ENCODE measurements around the gene ZNF384.

Gene ZNF384

DNA sequence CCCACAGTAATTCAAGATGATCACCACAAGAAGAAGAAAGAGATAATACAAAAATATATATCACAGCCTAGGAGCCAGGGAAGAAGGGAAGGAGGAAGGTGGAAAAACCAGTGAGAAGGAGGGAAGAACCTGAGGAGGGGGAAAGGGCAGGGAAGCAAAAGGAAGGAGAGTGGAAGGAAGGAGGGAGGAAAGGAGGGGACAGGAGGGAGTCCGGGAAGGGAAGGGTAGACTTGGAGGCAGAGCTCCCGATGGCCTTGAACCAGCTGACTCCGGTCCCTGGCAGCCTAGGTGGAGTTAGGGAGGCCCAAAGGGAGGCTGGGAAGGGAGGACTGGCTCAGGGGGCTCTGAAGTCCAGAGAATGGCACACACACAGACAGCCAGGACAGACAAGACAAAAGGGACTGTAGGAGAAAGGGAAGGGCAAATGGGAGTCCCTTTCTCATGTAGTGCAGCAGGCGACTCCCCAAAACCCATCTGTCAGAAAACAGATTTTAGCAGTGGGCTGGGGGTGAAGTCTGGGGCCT is 4.7 kb upstream of the ZNF384 start:
- TF ChIP-seq SPI1 (IDR thresholded peaks at IDR 0.05; ENCODE audit: low read depth, low read length): no peak
- no peak for TF ChIP-seq POLR2A (IDR thresholded peaks at IDR 0.05; ENCODE audit: low read depth, low read length)
- DNase-seq (ENCODE audit: insufficient read length, low spot score) (no peak), FAIRE-seq (no peak)

DNA sequence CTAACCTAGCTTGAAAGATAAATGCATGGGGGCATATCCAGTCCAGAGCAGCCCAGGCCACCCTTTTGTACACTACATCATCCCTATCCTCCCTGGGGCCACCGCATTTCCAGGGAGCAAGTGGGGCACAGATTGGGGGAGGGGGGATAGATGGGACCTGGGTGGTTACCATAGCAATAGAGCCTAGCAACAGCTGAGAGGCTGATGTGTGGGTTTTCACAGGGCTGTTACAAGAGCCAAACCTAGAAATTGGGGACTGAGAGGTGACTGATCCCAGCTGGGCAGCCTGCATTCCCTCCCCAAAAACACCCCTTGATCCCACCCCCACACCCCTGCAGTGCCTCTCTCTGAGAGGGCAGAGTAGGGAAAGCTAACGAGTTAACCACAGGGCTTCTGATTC is 3.7 kb upstream of the ZNF384 start:
- FAIRE-seq (no peak), DNase-seq (ENCODE audit: insufficient read length, low spot score) (no peak)
- TF ChIP-seq TAF1 (IDR thresholded peaks at IDR 0.05; ENCODE audit: low read depth, low read length) (no peak), POU2F2 (IDR thresholded peaks at IDR 0.05; ENCODE audit: low read depth, low read length) (no peak), POLR2AphosphoS5 (IDR thresholded peaks at IDR 0.05; ENCODE audit: low read depth, low read length) (no peak), SPI1 (IDR thresholded peaks at IDR 0.05; ENCODE audit: low read depth, low read length) (no peak), PAX5 (IDR thresholded peaks at IDR 0.05; ENCODE audit: insufficient read depth, low read length, severe bottlenecking) (no peak)

DNA sequence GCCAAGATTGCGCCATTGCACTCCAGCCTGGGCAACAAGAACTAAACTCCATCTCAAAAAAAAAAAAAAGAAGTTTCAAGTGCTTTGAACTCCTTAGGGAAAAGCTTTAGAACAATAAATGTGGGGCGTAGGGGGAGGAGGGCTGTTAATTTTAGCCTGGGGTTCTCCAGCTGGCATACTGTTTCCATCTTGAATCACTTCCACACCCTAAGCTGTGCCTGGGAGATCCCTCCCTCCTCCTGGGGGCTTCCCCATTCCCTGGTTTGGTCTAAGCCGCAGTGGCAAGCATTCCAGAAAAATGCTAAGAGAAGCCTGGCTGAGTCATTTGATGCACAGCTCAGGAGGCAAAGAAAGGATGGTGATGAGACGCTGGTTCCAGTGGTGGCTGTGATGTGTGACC is 2.3 kb upstream of the ZNF384 start:
- DNase-seq (ENCODE audit: insufficient read length, low spot score): no peak
- TF ChIP-seq POU2F2 (IDR thresholded peaks at IDR 0.05; ENCODE audit: low read depth, low read length): no peak
- FAIRE-seq: no peak

DNA sequence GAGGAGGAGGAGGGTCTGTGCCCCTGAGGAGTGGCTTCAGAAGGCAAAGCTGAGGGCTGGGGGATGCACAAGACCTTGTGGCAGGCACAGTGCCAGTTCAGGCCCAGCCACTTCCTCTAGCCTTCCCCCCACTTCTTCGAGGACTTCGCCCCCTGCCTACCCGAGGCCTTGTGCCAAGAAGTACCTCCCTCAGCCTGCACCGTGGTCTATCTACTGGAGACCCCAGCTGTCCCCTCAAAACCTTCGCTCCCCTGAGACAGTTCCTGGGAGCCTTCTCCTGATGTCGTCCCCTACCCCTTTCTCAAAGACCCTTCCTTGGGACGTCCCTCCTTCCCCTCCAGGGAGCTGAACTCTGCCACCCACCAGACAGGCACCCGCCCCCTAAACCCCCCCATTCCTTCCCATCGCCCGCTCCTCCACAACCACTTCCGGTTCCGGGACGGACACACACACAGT is 604 bp downstream of the ZNF384 start:
- no peak for FAIRE-seq
- no peak for DNase-seq (ENCODE audit: insufficient read length, low spot score)
- TF ChIP-seq PAX5 (IDR thresholded peaks at IDR 0.05; ENCODE audit: insufficient read depth, low read length, severe bottlenecking) (no peak), SPI1 (IDR thresholded peaks at IDR 0.05; ENCODE audit: low read depth, low read length) (0 out of 2 replicates have a peak, but pooled peaks have one; percentile 25)

DNA sequence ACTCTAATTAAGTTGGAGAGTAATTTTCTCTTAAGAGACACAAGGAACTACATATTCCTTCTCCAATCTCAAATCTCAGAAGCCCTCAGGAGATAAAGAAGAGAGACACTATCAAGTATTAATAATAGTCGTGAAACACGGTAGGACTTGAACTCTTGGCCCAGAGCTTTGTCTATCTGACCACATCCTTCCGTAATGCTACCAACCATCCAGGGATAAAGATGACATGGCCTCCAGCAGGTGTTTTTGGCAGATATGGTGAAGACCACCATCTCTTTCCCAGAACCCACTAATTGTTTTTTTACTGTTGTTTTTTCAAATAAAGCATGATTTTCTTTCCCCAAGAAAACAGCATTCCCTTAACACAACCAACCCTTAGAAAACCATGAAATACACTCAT is 3.4 kb downstream of the ZNF384 start:
- FAIRE-seq: no peak
- no peak for DNase-seq (ENCODE audit: insufficient read length, low spot score)
- no peak for TF ChIP-seq PAX5 (IDR thresholded peaks at IDR 0.05; ENCODE audit: insufficient read depth, low read length, severe bottlenecking)
- no peak for TF ChIP-seq POLR2A (IDR thresholded peaks at IDR 0.05; ENCODE audit: low read depth, low read length)
- no peak for TF ChIP-seq POLR2AphosphoS5 (IDR thresholded peaks at IDR 0.05; ENCODE audit: low read depth, low read length)
- no peak for TF ChIP-seq SPI1 (IDR thresholded peaks at IDR 0.05; ENCODE audit: low read depth, low read length)
- TF ChIP-seq POU2F2 (IDR thresholded peaks at IDR 0.05; ENCODE audit: low read depth, low read length): no peak
- TF ChIP-seq TAF1 (IDR thresholded peaks at IDR 0.05; ENCODE audit: low read depth, low read length): no peak

DNA sequence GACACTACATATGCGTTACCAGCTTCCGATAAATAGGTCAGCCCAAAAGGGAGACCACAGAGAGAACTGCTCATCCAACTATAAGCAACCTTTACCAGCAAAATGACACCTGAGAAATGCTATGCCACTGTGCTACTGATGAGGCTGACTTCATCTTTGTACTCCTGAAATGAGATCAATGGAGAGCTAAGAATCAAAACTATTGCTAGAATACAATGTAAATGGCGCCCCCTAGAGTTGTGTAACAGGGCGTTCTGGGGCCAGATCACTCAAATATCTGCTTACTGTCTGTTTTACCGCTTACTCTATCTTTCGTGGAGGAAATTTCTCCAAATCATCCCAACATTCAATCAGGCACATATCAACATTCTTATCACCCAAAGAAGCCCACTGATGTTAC is 4.6 kb downstream of the ZNF384 start:
- TF ChIP-seq POU2F2 (IDR thresholded peaks at IDR 0.05; ENCODE audit: low read depth, low read length) (no peak), PAX5 (IDR thresholded peaks at IDR 0.05; ENCODE audit: insufficient read depth, low read length, severe bottlenecking) (no peak), TAF1 (IDR thresholded peaks at IDR 0.05; ENCODE audit: low read depth, low read length) (no peak), SPI1 (IDR thresholded peaks at IDR 0.05; ENCODE audit: low read depth, low read length) (no peak), POLR2A (IDR thresholded peaks at IDR 0.05; ENCODE audit: low read depth, low read length) (no peak), POLR2AphosphoS5 (IDR thresholded peaks at IDR 0.05; ENCODE audit: low read depth, low read length) (no peak)
- DNase-seq (ENCODE audit: insufficient read length, low spot score) (no peak), FAIRE-seq (peak; percentile 66)

DNA sequence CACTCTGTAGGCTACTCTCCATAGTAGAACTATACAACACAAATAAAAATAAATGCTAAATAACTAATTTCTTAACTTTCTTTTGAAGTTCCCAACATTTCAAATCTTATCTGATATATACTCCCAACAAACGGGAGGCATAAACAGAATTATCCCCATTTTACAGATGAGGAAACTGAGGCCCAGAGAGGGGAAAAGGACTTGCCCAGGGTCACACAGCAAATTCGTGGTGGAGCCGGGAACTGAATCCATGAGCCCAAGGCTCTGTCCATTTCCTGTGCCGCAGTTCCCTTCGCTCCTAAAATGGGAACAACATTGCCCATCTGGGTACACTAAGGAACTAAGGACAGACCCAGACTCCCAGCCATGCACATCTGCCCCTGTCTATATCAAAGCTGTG is 12.2 kb downstream of the ZNF384 start:
- DNase-seq (ENCODE audit: insufficient read length, low spot score) (no peak), FAIRE-seq (no peak)
- TF ChIP-seq POLR2AphosphoS5 (IDR thresholded peaks at IDR 0.05; ENCODE audit: low read depth, low read length): no peak
- TF ChIP-seq PAX5 (IDR thresholded peaks at IDR 0.05; ENCODE audit: insufficient read depth, low read length, severe bottlenecking): no peak
- no peak for TF ChIP-seq POU2F2 (IDR thresholded peaks at IDR 0.05; ENCODE audit: low read depth, low read length)
- no peak for TF ChIP-seq TAF1 (IDR thresholded peaks at IDR 0.05; ENCODE audit: low read depth, low read length)
- no peak for TF ChIP-seq SPI1 (IDR thresholded peaks at IDR 0.05; ENCODE audit: low read depth, low read length)
- no peak for TF ChIP-seq POLR2A (IDR thresholded peaks at IDR 0.05; ENCODE audit: low read depth, low read length)

DNA sequence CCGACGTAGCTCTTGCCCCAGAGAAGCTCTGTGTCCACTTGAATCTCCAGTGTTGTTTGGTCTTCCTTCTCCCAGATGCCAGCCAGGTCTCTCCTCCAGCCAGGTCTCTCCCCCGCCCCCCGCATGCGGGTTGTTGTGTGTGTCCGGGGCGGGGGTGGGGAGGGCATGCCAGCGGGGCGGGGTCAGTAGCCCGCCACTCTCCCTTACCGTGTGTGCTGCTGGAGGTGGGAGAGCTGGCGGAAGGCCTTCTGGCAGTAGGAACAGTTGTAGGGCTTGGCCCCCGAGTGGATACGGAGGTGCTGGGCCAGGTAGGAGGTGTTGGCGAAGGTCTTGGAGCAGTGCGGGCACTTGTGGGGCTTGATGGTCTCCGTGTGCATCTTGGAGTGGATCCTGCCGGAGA is 17.0 kb downstream of the ZNF384 start:
- DNase-seq (ENCODE audit: insufficient read length, low spot score) (no peak), FAIRE-seq (no peak)

DNA sequence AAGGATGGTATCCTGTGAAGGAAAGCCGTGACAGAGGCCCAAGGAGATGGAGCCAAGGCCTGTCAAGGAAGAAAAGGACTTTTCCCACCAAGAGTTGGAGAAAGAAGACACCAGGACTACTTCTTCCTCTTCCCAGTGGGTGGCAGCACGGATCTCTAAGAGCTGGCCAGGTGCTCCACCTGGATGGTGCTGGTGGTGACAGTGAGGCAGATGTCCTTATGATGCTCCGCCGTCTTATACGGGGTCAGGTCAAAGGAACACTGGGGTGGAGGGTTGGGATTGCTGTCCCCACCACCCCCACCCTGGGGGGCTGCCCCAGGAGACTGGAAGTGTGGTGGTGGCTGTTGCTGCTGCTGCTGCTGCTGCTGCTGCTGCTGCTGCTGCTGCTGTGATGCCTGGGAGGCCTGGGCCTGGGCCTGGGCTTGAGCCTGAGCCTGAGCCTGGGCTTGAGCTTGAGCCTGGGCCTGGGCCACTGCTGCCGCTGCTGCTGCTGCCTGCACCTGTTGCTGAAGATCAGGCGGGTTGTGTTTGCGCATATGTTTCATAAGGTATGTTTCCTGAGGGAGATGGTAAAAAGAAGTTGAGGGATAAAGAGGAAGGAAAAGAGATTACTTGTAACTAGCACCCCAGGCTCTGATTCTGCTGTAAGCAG is 21.5 kb downstream of the ZNF384 start:
- DNase-seq (ENCODE audit: insufficient read length, low spot score) (no peak), FAIRE-seq (no peak)
- no peak for TF ChIP-seq SPI1 (IDR thresholded peaks at IDR 0.05; ENCODE audit: low read depth, low read length)

More for the DNA sequence above, 17.0 kb downstream of the ZNF384 start:
- TF ChIP-seq SPI1 (IDR thresholded peaks at IDR 0.05; ENCODE audit: low read depth, low read length): no peak
- TF ChIP-seq PAX5 (IDR thresholded peaks at IDR 0.05; ENCODE audit: insufficient read depth, low read length, severe bottlenecking): no peak
- no peak for TF ChIP-seq POLR2A (IDR thresholded peaks at IDR 0.05; ENCODE audit: low read depth, low read length)
- no peak for TF ChIP-seq POU2F2 (IDR thresholded peaks at IDR 0.05; ENCODE audit: low read depth, low read length)
- no peak for TF ChIP-seq POLR2AphosphoS5 (IDR thresholded peaks at IDR 0.05; ENCODE audit: low read depth, low read length)
- TF ChIP-seq TAF1 (IDR thresholded peaks at IDR 0.05; ENCODE audit: low read depth, low read length): no peak

DNA sequence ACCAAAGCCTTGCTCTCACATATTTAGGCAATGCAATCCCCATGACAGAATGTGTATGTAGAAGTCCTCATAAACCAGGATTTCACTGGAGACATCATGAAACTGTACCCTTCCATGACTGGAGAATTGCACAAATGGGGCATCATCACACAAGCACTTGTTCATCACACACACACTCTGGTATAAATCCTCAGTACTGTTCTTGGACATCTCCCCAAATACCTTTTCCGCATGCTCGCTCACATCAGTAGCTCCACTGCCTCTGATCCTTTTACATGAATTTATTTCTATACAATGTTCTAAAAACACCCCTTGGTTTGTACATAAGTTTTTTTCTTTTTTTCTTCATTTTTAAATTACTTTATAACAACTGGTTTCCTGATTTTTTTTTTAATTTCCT is 23.0 kb downstream of the ZNF384 start:
- FAIRE-seq (no peak), DNase-seq (ENCODE audit: insufficient read length, low spot score) (no peak)
- TF ChIP-seq TAF1 (IDR thresholded peaks at IDR 0.05; ENCODE audit: low read depth, low read length) (no peak), POLR2A (IDR thresholded peaks at IDR 0.05; ENCODE audit: low read depth, low read length) (no peak), POLR2AphosphoS5 (IDR thresholded peaks at IDR 0.05; ENCODE audit: low read depth, low read length) (no peak), SPI1 (IDR thresholded peaks at IDR 0.05; ENCODE audit: low read depth, low read length) (no peak), POU2F2 (IDR thresholded peaks at IDR 0.05; ENCODE audit: low read depth, low read length) (no peak), PAX5 (IDR thresholded peaks at IDR 0.05; ENCODE audit: insufficient read depth, low read length, severe bottlenecking) (no peak)

DNA sequence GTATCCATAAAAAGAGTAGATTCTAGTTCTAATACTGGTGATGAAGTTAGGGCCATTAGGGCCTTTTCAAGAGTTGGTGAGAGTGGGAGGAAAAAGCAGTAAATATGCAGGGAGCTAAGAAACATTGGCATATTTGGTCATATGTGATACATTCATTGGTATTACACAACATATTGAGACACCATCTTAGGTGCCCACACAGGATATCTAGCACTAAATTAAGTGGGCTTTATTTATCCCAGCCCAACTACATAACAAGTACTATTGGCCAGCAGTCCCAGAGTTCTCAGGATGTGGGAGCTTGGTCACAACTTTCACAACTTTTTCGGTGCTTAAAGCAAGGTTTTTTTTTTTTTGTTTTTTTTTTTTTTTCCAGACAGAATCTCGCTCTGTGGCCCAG is 24.3 kb downstream of the ZNF384 start:
- FAIRE-seq (no peak), DNase-seq (ENCODE audit: insufficient read length, low spot score) (no peak)
- no peak for TF ChIP-seq SPI1 (IDR thresholded peaks at IDR 0.05; ENCODE audit: low read depth, low read length)
- no peak for TF ChIP-seq POLR2A (IDR thresholded peaks at IDR 0.05; ENCODE audit: low read depth, low read length)
- TF ChIP-seq PAX5 (IDR thresholded peaks at IDR 0.05; ENCODE audit: insufficient read depth, low read length, severe bottlenecking): no peak
- TF ChIP-seq TAF1 (IDR thresholded peaks at IDR 0.05; ENCODE audit: low read depth, low read length): no peak
- TF ChIP-seq POU2F2 (IDR thresholded peaks at IDR 0.05; ENCODE audit: low read depth, low read length): no peak
- TF ChIP-seq POLR2AphosphoS5 (IDR thresholded peaks at IDR 0.05; ENCODE audit: low read depth, low read length): no peak
